HG02885 (cell line): ENCODE measurements around the gene ELP5.

Experiments
- ATAC-seq: cut with Tn5 transposase; IDR thresholded peaks from one replicate; pipeline ENCODE4 v1.9.1; 2021; ENCODE audit warnings: mild to moderate bottlenecking; ENCODE audit not compliant: unreplicated experiment, poor library complexity

ELP5 gene

DNA sequence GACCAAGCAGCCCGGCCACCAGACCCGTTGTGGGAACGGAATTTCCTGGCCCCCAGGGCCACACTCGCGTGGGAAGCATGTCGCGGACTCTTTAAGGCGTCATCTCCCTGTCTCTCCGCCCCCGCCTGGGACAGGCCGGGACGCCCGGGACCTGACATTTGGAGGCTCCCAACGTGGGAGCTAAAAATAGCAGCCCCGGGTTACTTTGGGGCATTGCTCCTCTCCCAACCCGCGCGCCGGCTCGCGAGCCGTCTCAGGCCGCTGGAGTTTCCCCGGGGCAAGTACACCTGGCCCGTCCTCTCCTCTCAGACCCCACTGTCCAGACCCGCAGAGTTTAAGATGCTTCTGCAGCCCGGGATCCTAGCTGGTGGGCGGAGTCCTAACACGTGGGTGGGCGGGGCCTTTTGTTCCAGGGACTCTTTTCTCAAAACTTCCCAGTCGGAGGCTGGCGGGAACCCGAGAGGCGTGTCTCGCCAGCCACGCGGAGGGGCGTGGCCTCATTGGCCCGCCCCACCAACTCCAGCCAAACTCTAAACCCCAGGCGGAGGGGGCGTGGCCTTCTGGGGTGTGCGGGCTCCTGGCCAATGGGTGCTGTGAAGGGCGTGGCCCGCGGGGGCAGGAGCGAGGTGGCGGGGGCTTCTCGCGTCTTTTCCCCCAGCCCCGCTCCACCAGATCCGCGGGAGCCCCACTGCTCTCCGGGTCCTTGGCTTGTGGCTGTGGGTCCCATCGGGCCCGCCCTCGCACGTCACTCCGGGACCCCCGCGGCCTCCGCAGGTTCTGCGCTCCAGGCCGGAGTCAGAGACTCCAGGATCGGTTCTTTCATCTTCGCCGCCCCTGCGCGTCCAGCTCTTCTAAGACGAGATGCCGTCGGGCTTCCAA, 29.3 kb downstream of the ELP5 start, which contains the start of gene SLC2A4:
Gene SLC2A4, plus strand, starts transcription at position 645 of the 879 bp plus-strand sequence. Its CDS starts 217 bp downstream, at position 862.
- peak; percentile 72 for ATAC-seq

DNA sequence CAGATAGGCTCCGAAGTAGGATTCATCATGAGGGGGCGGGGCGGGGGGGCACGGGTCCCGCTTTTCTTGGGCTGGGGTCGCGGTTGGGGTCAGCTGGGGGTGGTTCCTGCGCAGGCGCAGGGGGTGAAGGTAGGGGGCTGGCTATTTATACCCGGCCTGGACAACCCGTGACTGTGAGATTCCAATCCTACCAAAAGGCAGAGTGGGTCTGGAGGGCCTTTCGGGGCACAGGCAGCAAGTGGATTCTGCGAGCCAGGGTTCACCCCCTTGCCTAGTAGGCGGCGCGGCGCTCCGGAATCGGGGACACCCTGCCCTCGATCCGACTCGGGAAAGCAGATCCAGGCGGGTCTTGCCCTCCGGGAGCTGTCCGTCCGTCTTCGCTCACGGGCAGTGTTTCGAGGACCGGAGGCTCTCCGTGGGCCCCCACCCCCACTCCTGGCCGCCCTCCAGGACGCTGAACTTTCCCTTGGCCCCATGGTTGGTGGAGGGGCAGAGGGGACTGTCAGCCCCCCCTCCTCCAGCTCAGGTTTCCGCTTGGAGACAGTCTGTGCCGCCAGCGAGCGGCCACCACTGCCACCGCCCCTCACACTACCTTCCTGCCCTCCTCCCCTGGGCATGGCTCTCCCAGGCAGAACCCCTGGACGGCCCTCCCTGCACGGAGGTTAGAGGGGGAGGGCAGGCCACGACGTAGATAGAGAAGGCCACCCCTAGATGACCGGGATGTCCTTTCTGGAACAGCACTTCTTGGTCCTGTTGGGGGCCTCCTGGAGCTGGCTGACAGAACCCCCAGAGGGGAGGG, 30.1 kb downstream of the ELP5 start:
- no peak for ATAC-seq

DNA sequence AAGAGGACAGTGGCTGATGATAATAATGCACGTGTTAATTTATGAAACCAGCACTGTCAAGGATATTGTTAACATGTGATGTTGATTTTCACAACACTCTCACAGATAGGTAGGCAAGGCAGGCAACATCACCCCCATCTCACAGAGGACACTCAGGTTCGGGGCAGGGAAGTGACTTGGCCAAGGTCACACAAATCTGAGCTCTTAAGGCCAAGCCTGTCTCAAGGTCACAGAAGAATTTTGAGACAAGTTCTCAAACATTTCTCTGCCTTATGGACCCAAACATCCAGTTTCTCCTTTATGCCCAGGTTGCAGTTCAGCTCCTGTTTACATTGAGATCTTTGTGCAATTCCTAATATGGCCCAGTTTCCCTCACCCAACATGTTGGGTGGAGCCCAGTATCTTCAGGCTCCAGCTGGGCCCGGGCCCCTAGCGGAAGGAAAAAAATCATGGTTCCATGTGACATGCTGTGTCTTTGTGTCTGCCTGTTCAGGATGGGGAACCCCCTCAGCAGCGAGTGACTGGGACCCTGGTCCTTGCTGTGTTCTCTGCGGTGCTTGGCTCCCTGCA, 30.8 kb downstream of the ELP5 start:
- no peak for ATAC-seq

DNA sequence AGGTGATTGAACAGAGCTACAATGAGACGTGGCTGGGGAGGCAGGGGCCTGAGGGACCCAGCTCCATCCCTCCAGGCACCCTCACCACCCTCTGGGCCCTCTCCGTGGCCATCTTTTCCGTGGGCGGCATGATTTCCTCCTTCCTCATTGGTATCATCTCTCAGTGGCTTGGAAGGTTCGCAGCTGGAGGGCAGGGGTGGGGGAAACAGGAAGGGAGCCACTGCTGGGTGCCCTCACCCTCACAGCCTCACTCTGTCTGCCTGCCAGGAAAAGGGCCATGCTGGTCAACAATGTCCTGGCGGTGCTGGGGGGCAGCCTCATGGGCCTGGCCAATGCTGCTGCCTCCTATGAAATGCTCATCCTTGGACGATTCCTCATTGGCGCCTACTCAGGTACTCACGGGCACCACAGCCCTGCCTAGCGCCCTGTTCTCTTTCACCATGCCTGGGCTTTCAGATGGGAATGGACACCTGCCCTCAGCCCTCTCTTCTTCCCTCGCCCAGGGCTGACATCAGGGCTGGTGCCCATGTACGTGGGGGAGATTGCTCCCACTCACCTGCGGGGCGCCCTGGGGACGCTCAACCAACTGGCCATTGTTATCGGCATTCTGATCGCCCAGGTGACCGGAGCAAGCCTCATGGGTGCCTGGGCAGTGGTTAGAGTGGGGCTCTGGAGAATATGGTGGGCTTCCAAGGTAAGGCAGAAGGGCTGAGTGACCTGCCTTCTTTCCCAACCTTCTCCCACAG, 31.6 kb downstream of the ELP5 start:
- ATAC-seq = no peak

DNA sequence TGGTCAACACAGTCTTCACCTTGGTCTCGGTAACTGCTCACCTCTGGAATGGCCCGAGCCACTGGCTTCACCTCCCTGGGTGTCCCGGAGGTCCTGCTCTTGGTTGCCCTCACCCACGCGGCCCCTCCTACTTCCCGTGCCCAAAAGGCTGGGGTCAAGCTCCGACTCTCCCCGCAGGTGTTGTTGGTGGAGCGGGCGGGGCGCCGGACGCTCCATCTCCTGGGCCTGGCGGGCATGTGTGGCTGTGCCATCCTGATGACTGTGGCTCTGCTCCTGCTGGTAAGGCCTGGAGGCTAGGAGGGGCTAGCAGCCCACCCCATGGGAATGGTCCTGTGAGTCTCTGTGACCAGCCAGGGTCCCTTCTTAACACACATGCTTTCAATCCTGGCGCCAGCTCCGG, 32.9 kb downstream of the ELP5 start:
- no peak for ATAC-seq

DNA sequence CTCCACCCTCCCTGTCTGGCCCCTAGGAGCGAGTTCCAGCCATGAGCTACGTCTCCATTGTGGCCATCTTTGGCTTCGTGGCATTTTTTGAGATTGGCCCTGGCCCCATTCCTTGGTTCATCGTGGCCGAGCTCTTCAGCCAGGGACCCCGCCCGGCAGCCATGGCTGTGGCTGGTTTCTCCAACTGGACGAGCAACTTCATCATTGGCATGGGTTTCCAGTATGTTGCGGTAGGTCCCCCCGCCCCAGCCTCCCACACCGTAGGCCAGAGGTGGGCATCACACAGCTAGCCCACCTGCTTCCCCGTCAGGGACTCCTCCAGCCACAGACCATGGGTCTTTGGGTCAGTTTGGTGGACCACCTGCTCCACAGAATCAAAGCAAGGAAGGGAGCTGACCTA, 33.7 kb downstream of the ELP5 start:
- ATAC-seq = no peak

DNA sequence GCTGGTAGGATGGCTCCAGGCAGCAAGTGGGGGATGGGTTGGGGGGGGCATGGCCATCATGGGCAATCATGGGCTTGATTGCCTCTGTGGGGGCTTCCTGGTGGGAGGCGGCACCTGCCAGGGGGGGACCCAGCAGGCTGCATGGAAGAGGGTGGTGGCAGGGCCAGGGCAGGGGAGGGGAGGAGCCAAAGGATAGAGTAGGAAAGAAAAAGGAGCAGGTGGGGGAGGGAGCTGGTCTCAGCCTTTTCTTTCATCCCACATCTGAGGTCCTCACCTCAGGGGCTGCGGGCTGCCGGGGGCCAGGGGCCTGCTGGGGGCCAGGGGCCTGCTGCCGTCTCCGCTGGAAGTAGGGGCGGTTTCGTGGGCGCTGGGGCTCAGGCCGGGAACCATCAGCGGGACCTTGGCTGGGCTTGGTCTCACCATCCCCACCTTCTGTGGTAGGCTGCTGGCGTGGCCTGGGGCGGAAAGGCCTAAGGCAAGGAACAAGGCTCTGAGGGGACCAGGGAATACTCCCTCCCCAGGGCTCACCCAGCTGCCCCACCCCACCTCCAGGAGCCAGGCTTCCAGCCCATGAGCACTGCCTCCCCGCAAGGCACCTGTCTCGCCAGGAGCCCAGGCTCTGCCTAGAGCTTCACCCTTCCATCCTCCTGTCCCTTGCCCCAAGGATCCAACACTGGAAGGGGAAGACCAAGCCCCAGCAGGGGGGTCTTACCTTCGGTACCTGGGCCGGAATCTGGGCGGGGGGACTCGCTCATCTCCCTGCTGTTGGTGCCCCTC, 37.4 kb downstream of the ELP5 start:
- no peak for ATAC-seq

DNA sequence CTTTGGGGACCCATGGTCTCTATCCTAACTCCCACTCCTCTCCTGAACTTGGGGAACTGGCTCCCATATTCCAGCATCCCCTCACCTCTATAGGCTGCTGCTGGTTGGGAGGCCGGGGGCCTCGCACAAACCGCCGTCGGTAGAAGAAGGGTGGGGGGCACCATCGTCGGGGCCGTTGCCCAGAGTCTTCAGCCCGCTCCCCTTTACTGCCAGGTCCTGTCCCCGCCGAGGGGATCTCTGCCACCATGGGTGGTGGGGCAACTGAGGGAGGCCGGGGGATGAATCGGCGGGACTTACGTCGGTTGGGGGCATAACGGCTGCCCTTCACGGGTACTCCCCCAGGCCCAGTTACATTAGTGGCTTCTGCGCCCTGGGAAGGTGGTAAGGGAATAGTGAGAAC, 38.2 kb downstream of the ELP5 start:
- no peak for ATAC-seq

DNA sequence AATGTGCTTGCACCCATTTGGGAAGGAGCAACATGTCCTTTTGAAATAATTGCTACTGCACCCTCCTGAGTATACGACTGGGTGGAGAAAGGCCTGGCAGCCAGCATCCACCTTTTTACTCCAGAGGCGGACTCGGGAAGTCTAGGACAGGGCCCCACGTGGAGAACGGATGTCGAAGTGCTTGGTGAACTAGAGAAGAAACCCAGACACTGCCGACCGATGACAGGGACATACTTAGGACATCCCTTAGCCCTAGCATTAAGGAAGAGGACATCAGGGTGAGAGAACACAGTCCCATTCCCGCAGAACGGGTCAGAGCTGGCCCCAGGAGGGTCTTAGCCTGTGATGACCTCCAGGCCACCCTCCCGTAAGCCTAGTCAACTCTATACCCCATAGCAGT, 38.7 kb downstream of the ELP5 start:
- ATAC-seq = no peak

DNA sequence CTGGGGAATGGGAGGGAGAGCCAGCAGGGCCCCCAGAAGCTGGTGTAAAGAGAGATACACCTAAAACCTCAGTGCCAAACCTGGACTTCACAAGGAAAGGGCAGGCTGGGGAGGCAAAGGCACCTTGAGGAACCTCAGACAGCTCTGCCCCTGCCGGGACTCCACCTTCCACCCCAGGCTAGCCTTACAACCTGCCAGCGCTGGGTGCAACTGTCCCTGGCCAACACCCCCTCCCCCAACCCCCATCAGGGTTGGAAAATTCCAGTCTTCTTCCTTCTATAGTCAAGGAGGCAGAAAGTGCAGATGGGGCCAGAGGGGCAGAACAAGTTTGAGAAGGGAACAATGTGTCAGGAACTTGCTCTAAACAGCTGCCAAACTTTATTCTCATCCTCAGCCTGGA, 40.2 kb downstream of the ELP5 start:
- no peak for ATAC-seq

DNA sequence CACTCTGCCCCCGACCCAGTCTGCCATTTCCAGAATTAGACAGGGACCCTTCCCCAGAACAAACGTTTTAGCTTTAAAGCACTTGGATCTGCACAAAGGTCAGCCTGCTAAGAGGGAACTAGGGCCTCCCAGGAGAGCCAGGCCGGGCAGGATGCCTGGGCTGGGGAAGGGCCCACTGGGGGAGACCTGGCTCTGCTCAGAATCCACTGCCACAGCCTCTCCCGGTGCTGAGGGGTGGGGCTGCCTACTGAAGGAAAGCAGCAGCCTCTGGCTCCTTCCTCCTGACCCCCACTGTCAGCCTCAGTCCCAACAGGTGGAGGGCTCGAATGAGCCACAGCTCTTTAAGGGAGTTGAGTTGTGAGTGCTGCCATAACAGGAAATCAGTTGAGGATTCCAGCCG, 40.7 kb downstream of the ELP5 start:
- ATAC-seq = no peak

DNA sequence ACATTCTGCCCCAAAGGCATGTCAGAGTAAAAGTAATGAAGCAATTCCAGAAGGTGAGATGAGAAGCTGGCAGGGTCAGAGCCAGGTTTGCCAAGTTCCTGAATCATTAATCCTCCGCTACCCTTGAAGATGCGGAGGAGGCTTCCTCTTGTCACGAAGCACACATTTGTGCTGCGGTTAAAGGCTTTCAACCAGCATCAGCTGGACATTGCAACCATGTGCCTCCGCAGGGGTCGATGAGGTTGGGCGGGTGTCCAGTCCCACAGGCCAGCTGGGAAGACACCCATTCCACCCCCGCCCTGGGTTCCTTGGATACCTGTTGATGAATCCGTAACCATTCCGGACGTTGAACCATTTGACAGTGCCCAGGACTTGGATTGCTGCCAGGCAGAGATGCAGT, 41.1 kb downstream of the ELP5 start:
- ATAC-seq = no peak

DNA sequence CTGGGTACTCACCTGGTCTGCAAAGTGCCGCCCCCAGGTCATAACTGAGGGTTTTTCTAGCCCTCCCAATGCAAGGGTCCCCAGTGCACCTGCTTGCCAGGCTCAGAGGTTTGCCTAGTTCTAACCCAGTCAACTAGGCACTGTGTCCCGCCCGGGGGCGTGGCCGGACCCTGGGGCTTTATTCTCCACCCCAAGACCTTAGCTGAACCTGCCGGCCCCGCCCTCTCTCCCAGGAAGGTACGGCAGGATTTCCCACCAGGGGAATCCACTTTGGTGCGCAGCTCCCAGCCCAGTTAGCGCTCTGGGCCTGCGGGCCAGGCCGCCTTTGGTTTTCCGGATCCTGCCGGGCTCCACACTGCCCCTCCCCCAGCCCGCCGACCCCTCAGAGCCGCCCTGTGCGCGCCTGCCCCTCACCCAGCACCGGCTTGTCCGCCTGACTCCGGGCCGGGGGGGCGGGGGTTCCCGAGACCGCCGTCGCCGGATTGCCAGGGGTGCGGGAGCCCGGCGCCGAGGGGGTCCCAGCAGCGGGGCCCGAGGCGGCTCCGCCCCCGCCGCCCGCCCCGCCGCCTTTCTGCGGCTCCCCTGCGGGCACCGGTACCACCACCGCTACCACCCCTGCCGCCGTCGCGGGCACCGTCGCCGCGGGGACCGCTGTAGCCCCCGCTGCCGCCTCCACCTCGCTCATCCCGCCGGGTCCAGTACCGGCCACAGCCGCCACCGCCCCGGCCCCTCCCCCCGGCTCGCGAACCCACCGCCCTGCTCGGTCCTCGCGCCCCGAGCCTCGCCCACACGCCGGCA, 42.0 kb downstream of the ELP5 start:
- ATAC-seq = no peak

DNA sequence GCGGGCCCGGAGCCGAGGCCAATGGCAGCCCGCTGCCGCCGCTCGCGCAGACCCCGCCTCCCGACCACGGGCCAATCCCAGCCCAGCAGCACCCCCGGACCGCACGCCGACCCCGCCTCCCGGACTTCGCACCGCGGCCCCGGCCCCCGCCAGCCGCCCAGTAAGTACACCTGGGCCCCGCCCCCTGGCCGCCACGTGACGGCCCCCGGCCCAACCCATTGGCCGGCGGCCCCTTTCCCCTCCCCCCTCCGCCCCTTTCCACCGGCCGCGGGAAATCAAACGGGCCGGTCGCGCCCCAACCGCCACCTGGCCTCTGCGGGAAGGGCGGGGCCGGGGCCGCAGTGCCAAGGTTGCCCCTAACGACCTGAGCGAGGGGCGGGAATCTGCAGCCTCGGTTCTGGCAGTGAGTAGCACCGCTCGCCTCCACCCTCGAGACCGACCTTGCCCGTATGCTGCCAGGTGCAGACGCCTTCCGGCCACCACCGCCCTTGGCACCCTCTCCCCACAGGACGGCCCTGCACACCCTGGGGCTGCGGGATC, 42.7 kb downstream of the ELP5 start, which contains the start of gene YBX2:
Gene YBX2, minus strand, starts transcription at position 26 of the 540 bp plus-strand sequence. CDS start 139 bp downstream, outside the sequence.
- ATAC-seq = peak; percentile 45

DNA sequence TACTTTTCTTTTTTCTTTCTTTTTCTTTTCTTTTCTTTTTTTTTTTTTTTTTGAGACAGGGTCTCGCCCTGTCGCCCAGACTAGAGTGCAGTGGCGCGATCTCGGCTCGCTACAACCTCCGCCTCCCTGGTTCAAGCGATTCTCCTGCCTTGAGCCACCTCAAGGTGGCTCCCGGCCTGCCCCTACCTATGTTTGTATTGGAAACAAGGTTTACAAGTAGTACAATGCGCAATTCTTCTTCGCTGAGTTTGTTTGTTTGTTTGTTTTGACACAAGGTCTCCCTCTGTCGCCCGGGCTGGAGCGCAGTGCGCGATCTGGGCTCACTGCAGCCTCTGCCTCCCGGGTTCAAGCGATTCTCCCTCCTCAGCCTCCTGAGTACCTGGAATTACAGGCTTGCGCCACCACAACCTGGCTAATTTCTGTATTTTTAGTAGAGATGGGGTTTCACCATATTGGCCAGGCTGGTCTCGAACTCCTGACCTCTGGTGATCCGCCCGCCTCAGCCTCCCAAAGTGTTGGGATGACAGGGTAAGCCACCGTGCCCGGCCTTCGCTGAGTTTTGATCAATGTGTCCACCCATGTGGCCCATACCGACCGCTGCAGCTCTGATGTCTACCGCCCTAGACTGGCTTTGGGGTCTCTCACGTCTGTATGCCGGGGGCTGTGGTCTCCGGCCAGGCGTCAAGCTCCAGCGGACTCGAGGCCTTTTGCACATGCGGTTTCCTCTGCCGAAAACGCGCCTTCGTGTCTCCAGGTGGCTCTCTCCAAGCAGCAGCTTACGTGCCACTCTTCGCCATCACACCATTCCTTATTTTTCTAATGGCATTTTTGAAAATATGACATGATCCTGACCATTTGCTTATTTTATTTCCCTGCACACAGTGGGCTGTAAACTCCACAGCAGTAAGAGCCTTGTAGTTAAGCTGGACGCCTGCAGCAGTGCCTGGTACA, 43.5 kb downstream of the ELP5 start:
- no peak for ATAC-seq

DNA sequence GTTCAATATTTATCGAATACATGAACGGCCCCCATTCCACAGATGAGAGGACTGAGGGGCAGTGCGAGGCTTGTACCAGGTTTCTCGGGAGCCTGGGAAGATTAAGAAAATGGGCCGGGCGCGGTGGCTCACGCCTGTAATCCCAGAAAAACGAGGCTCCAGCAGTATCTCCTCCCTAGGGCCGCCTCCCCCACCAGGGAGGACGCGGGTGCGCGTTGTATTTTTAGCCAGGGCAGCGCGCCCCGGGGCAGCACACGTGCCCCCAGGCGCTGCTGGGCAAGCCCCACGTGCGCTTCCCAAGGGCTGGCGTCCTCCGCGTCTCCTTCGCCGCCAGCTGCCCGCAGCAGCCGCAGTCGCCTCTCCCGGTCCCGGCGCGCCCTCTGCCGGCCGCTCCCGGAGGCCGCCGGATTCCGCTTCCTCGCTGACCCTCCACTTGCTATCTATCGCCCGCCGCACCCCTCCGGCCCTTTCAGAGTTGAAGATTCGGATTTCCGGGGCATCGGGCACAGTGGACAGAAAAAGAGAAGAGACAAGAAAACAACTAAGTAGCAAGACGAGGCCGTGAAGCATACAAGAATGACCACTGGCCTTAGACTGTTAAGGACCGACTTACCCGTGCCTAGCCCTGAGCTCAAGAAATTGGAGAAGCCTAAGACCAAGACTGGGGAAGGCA, 44.3 kb downstream of the ELP5 start:
- ATAC-seq = no peak

DNA sequence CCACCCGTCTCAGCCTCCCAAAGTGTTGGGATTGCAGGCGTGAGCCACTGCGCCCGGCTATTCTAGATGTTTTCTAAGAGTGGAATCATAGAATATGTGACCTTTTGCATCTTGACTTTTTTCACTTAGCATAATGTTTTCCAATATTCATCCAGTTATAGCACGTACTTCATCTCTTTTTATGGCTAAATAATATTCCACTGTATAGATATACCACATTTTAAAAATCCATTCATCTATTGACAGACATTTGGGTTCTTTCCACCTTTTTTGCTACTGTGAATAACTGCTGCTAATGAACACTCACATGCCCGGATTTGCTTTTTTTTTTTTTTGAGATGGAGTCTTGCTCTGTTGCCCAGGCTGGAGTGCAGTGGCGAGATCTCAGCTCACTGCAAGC, 52.2 kb downstream of the ELP5 start:
- ATAC-seq = no peak
